Inflammatory macrophage (primary cell): Measurements from ENCODE around the gene USP44.

Experiments used
- DNase-seq, 2 donors: peaks; one replicate each; pipeline ENCODE4 v3.0.0-alpha.2; 2020 to 2022

The USP44 gene

DNA sequence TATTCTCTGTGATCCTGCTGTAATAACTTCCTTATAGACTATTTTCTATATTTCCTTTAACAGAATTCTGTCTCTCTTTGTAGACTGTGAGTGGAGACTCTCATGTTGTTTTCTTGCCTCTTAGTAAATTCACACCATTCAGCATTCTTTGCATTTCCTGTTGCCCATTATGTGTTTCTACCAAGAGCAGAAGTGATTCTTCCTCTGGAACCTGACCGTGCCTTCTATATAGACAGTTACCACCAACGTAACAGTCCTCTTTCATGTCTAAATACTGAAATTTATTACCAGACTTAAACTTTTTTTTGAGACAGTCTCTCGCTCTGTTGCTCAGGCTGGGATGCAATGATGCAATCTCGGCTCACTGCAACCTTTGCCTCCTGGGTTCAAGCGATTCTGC is 46.2 kb downstream of the USP44 start:
- DNase-seq, result no peak

DNA sequence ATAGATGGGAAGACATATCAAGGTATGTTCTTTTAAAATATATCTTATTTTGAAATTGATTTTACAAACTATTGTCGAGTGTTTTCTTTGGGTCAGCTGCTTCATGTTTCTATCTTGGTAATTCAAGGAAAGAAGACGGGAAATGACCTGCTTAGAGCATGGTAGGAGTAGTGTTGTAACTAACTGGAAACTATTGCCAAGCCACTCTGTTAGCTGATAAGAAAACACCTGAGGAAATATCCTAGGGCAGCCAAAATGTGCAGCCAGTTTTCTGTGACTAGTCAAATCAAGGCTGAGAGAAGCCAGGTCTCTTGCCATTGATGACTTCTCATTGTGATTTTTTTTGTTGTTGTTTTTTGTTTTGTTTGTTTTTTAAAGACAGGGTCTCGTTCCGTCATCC is 47.1 kb downstream of the USP44 start:
- DNase-seq, result no peak

DNA sequence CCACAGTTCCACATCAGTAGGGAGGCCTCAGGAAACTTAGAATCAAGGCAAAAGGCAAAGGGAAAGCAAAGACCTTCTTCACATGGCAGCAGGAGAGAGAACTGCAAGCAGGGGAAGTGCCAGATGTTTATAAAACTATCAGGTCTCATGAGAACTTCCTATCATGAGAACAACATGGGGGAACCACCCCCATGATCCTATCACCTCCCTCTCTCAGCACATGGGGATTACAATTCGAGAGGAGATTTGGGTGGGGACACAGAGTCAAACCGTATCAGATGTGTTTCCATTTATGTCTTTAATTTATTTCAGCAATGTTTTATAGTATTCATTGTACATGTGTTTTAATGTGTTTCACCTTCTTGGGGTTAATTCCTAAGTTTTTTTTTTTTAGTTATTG is 51.5 kb downstream of the USP44 start:
- no peak for DNase-seq

DNA sequence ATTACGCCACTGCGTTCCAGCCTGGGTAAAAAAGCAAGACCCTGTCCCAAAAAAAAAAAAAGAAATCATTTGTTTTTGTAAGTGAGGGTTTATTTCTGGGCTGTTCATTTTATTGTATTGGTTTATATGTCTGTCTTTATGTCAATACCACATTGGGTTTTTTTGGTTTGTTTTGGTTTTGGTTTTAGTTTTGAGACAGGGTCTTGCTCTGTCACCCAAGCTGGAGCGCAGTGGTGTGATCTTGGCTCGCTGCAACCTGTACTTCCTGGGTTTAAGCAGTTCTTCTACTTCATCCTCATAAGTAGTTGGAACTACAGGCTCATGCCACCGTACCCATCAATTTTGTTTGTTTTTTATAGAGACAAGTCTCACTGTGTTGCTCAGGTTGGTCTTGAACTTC is 52.3 kb downstream of the USP44 start:
- no peak for DNase-seq

DNA sequence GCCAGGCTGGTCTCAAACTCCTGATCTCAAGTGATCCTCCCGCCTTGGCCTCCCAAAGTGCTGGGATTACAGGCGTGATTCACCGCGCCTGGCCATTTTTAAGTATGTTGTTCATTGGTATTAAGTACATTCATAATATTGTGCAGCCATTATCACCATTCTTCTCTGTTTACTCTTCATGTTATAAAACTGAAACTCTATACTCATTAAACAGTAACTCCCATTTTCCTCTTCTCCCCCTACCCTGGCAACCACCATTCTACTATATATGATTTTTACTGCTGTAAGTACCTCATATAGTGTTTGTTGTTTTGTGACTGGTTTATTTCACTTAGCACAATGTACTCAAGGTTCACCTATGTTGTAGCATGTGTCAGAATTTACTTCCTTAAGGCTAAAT is 54.2 kb downstream of the USP44 start:
- DNase-seq, result no peak

DNA sequence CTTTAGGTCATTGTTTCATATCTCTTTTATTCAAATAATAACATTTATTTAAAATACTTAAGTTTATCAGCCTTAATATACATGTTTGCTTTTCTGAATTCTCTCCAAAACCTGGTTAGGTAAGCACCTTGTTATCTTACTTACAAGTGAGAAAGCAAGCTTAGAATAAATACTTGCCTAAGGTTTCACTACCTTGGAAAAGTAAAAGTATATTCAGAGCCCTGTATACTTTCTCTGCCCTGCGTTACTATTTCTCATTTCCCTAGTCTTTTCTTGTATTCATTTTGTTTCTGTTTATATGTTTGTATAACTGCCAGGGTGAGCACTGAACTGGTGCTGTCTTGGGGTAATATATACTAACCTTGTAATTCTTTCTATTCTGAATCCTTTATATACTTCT is 55.8 kb downstream of the USP44 start:
- no peak for DNase-seq

DNA sequence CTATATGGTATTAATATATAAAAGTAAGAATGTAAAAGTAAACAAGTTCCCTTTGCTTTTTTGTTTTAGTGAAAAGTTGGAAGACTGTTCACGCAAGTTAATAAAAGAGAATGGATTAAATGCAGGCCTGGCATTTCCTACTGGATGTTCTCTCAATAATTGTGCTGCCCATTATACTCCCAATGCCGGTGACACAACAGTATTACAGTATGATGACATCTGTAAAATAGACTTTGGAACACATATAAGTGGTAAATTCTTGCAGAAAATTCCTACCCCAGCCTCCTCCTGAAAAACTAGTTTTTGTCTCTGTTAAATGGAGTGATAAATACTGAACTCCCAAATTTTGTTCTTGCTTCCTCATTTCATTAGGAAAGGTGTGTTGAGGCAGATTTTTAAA is 56.4 kb downstream of the USP44 start:
- no peak for DNase-seq

DNA sequence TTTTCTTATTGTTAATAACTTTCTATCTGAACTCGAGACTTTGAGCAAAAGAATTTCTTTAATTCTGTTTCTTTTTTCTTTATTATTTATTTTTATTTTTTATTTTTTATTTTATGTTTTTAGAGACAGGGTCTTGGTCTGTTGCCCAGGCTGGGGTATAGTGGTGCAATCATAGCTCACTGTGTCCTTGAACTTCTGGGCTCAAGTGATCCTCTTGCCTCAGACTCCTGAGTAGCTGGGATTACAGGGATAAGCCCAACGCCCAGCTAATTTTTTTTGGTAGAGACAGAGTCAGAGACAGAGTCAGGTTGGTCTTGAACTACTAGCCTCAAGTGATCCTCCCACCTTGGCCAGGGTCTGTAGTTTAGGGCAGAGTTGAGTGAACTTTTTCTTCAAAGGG is 58.8 kb downstream of the USP44 start:
- no peak for DNase-seq

DNA sequence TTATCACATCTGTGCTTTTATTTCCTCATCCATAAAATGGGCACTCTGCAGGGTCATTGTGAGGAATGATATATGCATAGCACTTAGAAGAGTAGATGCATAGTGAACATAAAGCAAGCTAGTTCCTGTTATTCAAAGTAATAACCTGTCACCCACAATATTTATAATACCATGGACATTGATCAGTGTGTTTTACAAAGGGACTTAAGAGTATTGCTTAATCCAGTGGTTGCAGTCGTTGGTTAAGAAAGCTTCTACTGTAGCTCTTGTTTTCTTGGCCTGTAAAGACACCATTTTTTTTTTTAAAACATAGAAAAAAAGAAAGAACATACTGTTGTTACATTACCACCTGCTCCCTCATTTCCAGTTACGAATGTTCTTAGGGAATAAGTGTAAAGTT is 64.3 kb downstream of the USP44 start:
- no peak for DNase-seq

DNA sequence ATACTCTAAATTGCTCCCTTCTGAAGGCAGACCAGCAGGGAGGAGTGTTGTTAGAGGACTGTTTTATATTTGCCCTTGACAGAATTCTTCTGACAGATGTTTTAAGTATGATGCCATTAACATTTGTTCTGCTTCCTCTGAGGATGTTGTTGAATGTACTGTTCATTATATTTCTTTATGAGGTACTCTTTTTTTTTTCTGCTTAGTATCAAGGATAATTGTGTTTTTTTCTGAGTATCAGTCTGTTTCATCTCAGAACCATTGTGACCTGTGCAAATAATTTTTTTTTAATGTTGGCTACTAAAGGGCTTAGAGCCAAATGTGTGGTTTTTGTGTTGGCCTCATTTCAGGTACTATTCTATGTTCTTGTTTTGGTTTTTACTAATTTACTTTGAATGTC is 66.8 kb downstream of the USP44 start:
- no peak for DNase-seq

DNA sequence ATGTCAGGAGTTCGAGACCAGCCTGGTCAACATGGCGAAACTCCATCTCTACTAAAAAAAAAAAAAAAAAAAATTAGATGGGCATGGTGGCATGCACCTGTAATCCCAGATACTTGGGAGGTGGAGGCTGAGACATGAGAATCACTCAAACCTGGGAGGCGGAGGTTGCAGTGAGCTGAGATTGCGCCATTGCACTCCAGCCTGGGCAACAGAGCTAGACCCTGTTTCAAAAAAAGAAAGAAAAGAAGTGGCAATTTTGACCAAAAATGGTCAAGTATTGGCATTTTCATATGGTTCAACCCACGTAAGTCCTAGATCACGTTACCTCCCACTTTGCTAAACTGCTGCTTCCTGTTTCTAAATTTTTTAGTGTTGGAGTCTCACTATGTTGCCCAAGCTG is 68.7 kb downstream of the USP44 start:
- DNase-seq, result peak; percentile 24 to 30

DNA sequence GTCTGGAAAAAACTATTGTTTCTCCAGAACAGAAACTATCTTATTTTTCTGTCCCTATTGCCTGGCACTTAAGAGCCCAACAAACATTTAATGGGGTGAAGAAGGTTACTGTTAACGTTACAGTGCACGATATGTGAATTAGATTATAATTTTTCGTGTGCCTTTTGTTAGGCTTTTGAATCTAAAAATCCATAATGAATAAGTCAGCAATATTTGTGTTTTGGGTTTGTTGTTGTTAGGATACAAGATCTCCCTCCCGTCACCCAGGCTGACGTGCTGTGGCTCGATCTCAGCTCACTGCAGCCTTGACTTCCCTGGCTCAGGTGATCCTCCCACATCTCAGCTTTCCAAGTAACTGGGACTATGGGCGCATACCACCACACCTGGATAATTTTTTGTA is 69.4 kb downstream of the USP44 start:
- no peak for DNase-seq

DNA sequence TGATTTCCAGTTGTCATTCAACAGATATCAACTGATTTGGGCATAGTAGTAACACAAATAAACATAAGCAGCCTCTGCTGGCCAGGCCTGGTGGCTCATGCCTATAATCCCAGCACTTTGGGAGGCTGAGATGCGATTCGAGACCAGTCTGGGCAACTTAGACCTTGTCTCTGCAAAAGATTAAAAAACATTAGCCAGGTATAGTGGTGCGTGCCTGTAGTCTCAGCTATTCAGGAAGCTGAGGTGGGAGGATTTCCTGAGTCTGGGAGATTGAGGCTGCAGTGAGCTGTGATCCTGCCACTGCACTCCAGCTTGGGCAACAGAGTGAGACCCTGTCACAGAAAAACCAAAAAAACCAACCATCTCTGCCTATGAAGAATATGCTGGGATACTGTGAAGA is 70.2 kb downstream of the USP44 start:
- no peak for DNase-seq

DNA sequence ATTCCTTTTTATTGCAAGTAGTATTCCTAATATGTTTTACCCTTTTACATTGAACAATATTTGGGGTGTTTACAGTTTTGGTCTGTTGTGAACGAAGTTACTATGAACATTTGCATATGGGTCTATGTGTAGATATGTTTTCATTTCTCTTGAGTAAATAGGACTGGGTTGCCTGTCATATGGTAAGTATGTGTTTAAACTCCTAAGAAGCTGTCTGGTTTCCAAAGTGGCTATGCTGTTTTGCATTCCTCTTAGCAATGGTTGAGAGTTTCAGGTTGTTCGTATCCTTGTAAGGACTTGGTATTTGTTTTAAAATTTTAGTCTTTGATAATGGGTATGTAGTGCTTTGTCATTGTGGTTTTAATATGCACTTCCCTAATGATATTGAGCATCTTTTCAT is 71.0 kb downstream of the USP44 start:
- no peak for DNase-seq

DNA sequence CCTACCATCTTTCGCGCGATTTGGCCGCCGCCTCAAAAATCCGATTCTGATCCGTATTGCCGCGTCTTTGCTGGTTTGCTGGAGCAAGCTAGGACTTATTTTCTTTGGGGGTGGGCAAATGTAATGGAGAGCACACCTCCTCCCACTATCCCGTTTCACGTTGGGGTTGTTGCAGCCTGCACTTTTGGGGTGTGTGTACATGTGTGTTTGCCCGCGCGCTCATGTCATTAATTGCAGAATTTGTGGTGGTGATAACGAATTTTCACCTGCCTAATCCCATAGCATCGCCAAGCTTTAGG is 76.7 kb downstream of the USP44 start:
- no peak for DNase-seq

DNA sequence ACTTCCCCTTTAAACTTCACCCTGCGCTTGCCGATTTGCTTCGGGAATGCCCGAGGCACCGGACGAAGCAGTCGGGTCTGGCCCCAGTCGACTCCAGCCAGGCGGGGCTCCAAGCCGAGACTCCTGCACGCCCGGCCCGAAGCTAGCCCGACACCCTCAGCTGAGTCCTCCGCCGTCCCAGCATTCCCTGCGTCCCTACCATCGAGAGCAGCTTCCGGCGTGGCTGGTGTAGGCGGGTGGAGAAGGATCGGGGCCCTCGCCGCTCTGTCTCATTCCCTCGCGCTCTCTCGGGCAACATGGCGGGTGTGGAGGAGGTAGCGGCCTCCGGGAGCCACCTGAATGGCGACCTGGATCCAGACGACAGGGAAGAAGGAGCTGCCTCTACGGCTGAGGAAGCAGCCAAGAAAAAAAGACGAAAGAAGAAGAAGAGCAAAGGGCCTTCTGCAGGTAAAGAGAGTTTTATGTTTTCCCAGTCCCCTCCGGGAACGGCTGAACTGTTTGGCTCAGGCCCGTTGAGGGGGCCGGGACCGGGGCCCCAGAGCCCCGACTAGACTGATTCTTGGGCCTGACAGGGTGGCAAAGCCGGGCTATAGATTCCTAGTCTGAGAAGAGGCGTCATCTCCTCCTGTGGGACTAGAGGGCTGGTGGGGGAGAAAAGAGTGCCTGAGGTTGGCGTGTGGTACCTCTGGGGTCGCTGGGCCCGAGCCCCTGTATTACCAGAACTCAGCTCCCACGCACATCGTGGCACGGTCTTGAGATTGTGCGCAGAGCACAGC is 77.2 kb downstream of the USP44 start, which contains the start of gene METAP2:
Gene METAP2 (plus strand): TSS at position 269 of the 776 bp plus-strand sequence. CDS start 28 bp downstream, at position 297.
- peak; percentile 98 for DNase-seq

DNA sequence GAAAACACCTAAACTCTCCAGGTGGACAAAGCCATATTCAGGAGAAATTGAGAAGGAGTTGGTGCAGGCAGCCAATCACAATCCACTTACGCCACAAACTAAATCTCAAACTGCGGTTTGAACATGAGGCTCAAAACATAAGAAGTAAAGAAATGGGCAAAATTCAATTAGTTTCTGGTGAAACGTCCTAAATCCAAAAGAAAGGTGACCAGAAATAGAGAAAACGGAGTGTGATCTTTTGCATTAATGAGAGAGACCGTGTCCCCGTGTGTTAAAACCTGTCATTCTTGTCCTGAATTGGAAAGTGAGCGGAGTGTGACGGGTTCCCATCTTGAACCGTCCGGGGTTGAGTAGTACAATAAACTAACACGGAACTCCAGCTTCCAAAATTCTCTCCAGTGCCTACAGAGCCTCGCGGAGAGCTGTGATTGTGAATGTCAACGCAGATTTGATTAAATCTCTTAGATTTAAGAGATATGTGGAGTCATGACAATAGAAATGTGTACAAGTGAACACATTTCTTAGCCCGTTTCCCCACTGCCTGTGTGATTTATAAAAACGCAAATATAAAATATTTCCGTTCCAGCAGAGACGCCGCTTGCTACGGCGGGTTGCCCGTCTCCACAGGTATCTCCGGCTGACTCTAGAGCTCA is 77.9 kb downstream of the USP44 start:
- DNase-seq, result peak; percentile 52 to 62

DNA sequence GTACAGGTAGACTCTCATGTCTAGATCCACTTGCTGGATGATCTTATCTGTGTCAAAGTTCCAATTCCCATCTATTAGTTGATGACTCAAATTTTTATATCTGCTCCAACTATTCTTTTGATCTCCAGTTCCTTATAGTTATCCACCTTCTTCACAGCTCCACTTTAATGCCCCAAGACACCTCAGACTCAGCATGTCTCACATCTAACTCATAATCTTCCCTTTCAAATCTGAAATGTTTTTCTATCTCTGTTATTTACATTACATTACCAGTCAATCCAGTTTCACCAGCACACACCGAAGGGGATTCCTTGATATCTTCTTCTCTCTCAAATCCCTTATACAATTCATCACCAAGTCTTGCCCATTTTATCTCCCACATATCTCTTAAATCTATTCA is 81.0 kb downstream of the USP44 start:
- no peak for DNase-seq
